ENCODE results near the gene COL13A1.

- TF ChIP-seq POLR2A (IDR thresholded peaks at IDR 0.05) (no peak), CTCF (IDR thresholded peaks at IDR 0.05 in 4 of 5, conservative IDR thresholded peaks at IDR 0.05 in 1 of 5) (no peak)
These were observed 62.6 kb downstream of the COL13A1 start for GRCh38 chr10:69864321-69864720.
